SJCRH30 (cell line): ENCODE results near the gene NATD1. TPM values are rescaled to one million over a fixed set of nuclear protein-coding genes. Genes with fewer than 3 reads are reported as not detected.
"Not testable (repeated sequence)": the region's sequence is repeated elsewhere in the genome, so short reads cannot be mapped to it uniquely, and the experiment has no call there.

ENCODE experiments used
- DNase-seq, 2 experiments: peaks; one replicate each; pipeline ENCODE4 v3.0.0-alpha.2; 2015 to 2020
- H3K27ac ChIP-seq: fragments of 250-450 bp; sonication (Bioruptor Pico); 2 replicates; pipeline ENCODE4 v1.5.1; 2020; ENCODE audit warnings: mild to moderate bottlenecking, moderate library complexity
- H3K27me3 ChIP-seq: fragments of 250-450 bp; sonication (Bioruptor Pico); 2 replicates; pipeline ENCODE4 v1.5.1; 2020; ENCODE audit warnings: mild to moderate bottlenecking, moderate library complexity
- H3K36me3 ChIP-seq: fragments of 250-450 bp; sonication (Bioruptor Pico); 2 replicates; pipeline ENCODE4 v1.5.1; 2020; ENCODE audit warnings: mild to moderate bottlenecking, moderate library complexity
- H3K4me1 ChIP-seq: fragments of 250-450 bp; sonication (Bioruptor Pico); 2 replicates; pipeline ENCODE4 v1.5.1; 2020; ENCODE audit warnings: mild to moderate bottlenecking, moderate library complexity
- H3K4me3 ChIP-seq: fragments of 250-450 bp; sonication (Bioruptor Pico); 2 replicates; pipeline ENCODE4 v1.5.1; 2020; ENCODE audit warnings: mild to moderate bottlenecking, moderate library complexity
- H3K9me3 ChIP-seq: fragments of 250-450 bp; sonication (Bioruptor Pico); replicated peaks from 2 replicates; pipeline ENCODE4 v1.5.1; 2020; ENCODE audit warnings: mild to moderate bottlenecking, moderate library complexity
- total RNA-seq: library from RNA; depleted of rRNA; stranded (reverse); fragments of >200 nt; shearing (Covaris generic); gene quantifications from 2 replicates; pipeline ENCODE4 v1.2.3, GENCODE V29; 2014

The NATD1 gene
- total RNA-seq, 1 experiment from 2014 or later: 5.4 TPM

DNA sequence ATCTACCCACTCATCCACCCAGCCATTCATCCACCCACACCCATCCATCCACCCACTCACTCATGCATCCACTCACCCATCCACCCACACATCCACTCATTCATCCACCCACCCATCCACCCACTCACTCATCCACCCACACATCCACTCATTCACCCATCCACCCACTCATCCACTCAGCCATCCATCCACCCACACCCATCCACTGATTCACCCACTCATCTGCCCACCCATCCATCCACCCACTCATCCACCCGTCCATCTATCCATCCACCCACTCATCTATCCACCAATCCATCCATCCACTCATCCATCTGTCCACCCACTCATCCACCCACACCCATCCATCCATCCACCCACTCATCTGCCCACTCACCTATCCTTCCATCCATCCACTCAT lies 17.3 kb downstream of the NATD1 start:
- DNase-seq: no peak
- H3K4me1 ChIP-seq: no peaks in the 10 kb centered on the region
- H3K4me3 ChIP-seq: no peak overlapping the region
- H3K27me3 ChIP-seq: no peaks in the 10 kb centered on the region
- peaks cover 7% of the 10 kb centered on the region; the same call in 1 of the 2 replicates for H3K9me3 ChIP-seq
- no peak overlapping the region for H3K27ac ChIP-seq
- H3K36me3 ChIP-seq: no peaks in the 10 kb centered on the region

DNA sequence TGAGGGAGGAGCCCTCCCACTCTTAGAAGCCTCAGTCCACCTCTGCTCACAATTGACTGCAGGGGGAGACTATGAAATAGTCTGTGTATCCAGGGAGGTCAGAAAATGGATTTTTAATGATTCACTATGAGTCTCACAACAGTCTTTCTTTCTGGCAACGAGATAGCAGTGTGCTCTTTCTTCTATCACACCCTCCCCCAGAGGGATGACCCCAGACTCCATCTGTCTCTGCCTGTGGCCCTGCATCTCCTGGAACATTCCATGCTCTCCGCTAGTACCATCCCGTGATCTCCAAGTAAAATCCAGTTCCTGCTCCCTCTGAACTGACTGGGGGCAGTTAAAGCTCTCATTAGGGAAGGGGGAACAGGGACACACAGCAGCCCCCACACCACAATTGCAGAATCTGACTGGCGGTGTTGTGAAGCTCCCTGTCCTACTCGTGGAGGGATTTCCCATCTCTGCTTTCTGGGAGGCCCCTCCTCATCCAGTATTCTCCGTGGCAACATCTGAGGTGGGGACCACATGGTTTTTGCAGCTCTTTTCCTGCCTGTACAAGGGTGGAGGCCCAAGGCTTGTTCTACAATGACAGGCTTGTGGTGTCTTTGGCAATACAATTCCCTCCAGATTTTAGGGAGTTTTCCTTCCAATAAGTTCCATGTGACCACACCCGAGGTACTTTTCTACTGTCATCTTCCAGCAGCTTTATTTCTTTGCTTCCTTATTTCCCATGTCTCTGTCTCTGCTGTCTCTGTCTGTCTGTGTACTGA lies 19.4 kb downstream of the NATD1 start:
- no peaks in the 10 kb centered on the region for H3K36me3 ChIP-seq
- DNase-seq: no peak
- H3K9me3 ChIP-seq: peaks cover 7% of the 10 kb centered on the region; the same call in 1 of the 2 replicates
- H3K4me1 ChIP-seq: no peaks in the 10 kb centered on the region
- H3K27me3 ChIP-seq: no peaks in the 10 kb centered on the region
- no peak overlapping the region for H3K27ac ChIP-seq
- H3K4me3 ChIP-seq: no peak overlapping the region

DNA sequence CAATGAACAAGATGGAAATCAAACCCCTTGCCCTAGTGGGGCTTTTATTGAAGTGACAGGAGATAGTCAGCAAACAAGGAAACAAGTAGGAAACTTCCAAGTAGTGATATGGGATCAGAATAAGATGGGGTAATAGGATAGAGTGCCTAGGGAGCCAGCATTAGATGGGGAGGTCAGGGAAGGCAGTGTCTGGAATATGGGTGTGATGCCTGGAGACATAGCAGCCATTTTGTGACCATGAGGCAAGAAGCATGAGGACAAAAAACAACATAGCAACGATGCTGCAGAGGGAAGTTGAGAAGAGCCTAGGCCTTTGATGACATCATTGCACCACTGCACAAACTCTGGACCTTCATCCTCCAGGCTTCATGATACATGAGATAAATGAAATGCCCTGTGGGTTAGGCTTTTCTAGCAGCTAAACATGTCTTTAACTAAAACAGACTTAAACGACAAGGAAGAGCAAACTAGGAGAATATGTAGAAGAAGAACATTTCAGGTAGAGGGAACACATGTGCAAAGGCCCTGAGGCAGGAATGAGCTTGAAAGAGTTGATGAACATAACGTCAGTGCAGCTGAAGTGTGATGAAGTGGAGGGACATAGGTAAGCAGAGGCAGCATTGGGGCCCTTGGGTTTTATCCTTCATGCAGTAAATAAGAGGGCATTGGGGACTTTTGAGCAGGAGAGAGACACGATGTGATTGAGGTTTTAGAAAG lies 21.0 kb downstream of the NATD1 start:
- Histone ChIP-seq H3K4me1 (no peaks in the 10 kb centered on the region), H3K27ac (no peak overlapping the region), H3K27me3 (no peaks in the 10 kb centered on the region), H3K36me3 (no peaks in the 10 kb centered on the region), H3K9me3 (peaks cover 7% of the 10 kb centered on the region; the same call in 1 of the 2 replicates), H3K4me3 (no peak overlapping the region)
- no peak for DNase-seq

DNA sequence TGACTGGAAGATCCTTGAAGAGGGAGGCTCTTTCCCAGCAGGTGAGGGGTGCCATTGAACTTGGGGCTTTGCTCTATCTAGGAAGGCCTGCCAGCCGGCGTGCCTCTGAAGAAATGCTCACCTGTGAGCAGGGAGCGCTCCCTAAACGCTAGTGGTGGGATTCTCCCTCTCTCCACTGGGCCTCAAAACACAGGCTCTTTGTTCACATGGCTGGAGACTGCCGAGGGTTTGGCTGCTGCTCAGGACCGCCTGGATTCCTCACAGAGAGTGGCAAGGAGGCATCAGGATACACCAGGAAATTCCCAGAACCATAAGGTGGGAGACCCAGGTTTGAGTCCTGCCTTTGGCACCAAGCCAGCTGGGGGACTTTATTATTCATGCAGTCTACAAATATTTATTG lies 21.7 kb downstream of the NATD1 start:
- no peak for DNase-seq

DNA sequence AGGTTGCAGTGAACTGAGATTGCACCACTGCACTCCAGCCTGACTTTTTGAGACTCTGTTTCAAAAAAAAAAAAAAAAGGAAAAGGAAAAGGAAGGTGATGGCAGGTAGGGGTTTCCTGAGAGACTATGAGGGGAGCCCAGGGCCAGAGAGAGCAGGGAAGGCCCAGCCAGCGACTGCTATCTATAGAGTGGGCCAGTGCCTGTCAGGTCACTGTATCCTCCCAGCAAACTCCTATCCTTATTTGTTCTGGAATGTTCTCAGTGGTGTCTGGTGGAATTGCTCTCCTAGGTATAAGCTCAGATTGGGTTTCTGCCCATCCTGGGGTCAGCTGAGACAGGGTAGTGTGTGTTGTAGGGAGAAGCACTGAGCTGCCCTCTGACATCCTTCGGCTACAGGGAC lies 24.4 kb downstream of the NATD1 start:
- no peak overlapping the region for H3K4me3 ChIP-seq
- H3K27me3 ChIP-seq: no peaks in the 10 kb centered on the region
- H3K4me1 ChIP-seq: no peaks in the 10 kb centered on the region
- H3K36me3 ChIP-seq: no peaks in the 10 kb centered on the region
- DNase-seq: no peak
- no peak overlapping the region for H3K27ac ChIP-seq
- H3K9me3 ChIP-seq: peaks cover 7% of the 10 kb centered on the region; the same call in 1 of the 2 replicates

More for the DNA sequence above, 21.7 kb downstream of the NATD1 start:
- Histone ChIP-seq H3K36me3 (no peaks in the 10 kb centered on the region), H3K9me3 (peaks cover 7% of the 10 kb centered on the region; the same call in 1 of the 2 replicates), H3K27ac (no peak overlapping the region), H3K27me3 (no peaks in the 10 kb centered on the region), H3K4me1 (no peaks in the 10 kb centered on the region), H3K4me3 (no peak overlapping the region)

DNA sequence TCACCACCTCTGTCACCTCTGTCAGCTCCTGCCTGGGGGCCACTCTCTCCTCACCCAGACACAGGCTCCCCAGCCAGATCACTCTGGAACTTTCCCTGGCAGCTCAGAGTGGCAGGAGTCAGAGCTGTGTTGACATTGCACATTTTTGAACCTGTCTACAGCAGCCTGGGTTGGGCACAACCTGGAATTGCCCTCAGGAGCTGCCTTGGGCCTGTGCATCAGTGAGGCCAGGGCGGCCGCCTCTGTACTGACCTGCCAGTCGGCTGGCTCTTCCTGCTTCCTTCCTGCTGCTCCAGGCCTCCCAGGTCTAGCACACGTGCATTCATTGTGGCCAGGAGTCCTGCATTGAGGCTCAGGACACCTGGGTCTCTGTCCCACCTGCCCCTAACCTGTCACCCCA lies 25.1 kb downstream of the NATD1 start:
- H3K27ac ChIP-seq: no peak overlapping the region
- no peak overlapping the region for H3K4me3 ChIP-seq
- H3K27me3 ChIP-seq: no peaks in the 10 kb centered on the region
- H3K9me3 ChIP-seq: peaks cover 7% of the 10 kb centered on the region; the same call in 1 of the 2 replicates
- no peak for DNase-seq
- H3K36me3 ChIP-seq: no peaks in the 10 kb centered on the region
- no peaks in the 10 kb centered on the region for H3K4me1 ChIP-seq

DNA sequence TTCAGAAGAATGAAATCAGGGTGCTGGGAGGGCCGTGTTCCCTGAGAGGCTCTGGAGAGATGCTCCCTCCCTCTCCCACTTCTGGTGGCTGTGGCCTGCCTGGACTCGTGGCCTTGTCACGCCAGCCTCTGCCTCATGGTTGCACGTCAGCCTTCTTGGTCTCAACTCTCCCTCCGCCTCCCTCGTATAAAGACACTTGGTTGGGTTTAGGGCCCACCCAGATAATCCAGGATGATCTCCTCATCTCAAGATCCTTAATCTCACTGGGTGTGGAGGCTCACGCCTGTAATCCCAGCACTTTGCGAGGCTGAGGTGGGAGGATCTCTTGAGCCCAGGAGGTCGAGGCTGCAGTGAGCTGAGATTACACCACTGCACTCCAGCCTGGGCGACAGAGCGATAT lies 25.9 kb downstream of the NATD1 start:
- not testable (repeated sequence) for H3K27ac ChIP-seq, H3K27me3 ChIP-seq, H3K36me3 ChIP-seq, H3K9me3 ChIP-seq, H3K4me3 ChIP-seq, H3K4me1 ChIP-seq, DNase-seq

DNA sequence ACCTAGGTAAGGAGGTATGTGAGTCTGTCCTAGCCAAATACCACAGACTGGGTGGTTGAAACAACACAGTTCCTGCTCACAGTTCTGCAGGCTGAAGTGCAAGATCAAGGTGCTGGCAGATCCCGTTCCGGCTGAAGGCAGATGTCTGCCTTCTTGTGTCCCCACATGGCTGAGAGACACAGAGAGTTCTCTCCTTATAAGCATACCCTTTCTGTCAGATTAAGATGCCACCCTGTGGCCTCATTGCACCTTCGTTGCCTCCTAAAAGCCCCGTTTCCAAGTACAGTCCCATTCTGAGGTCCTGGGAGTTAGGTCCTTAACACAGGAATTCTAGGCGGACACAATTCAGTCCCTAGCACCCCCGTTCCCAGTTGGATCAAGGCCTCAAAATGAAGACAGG lies 30.1 kb downstream of the NATD1 start:
- Histone ChIP-seq H3K27ac (no peak overlapping the region), H3K27me3 (no peaks in the 10 kb centered on the region)

DNA sequence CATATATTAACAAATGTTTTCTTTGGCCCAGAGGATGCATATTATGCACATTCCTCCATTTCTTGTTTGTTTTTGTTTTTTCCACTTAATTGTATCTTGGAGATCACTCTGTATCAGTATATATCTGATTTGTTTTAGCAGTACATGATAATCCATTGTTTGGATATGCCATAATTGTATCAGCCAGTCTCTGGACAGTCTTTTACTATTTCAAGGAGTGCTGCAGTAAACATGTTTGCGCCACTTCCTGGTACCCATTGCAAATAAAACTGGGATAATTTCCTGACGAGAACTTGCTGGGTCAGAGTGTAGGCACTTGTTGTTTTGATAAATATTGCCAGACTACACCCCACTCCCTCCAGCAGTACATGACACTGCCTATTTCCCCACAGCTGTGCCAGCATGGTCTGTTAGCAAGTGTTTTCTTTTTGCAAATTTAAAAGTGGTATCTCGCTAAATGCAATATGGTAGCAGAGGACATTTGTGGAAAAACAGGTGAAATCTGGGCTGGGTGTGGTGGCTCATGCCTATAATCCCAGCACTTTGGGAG lies 34.3 kb downstream of the NATD1 start:
- DNase-seq: no peak
- Histone ChIP-seq H3K27me3 (no peaks in the 10 kb centered on the region), H3K4me3 (no peak overlapping the region), H3K4me1 (peaks cover 2% of the 10 kb centered on the region; the same call in 1 of the 2 replicates), H3K9me3 (no peaks in the 10 kb centered on the region; the same call in 1 of the 2 replicates), H3K36me3 (peaks cover 26% of the 10 kb centered on the region), H3K27ac (no peak overlapping the region)

More for the DNA sequence above, 30.1 kb downstream of the NATD1 start:
- no peak overlapping the region for H3K4me3 ChIP-seq
- peaks cover 26% of the 10 kb centered on the region for H3K36me3 ChIP-seq
- H3K4me1 ChIP-seq: no peaks in the 10 kb centered on the region
- DNase-seq: no peak
- no peaks in the 10 kb centered on the region; the same call in 1 of the 2 replicates for H3K9me3 ChIP-seq

DNA sequence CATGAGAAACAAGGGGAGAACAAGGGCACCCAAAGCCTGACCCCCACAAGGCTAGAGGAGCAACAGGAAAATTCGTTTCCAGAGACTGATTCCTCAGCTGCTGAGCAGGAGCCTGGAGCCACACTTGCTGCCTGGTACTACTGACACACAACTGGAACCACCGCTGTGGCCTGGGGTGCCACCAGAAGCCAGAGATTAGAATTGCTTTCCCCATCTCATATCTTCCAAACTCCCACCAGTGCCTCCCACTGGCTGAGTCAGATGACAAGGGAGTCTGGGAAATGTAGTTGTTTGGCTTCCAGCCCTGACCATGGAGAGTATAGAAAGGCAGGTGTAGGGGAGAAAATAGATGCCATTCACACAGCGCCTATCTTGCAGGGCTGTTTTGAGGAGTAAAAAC lies 35.1 kb downstream of the NATD1 start:
- H3K9me3 ChIP-seq: no peaks in the 10 kb centered on the region; the same call in 1 of the 2 replicates
- no peak overlapping the region for H3K27ac ChIP-seq
- peaks cover 2% of the 10 kb centered on the region for H3K4me1 ChIP-seq
- no peaks in the 10 kb centered on the region for H3K27me3 ChIP-seq
- peak in 1 of 2 experiments; percentile 65 for DNase-seq
- H3K36me3 ChIP-seq: peaks cover 26% of the 10 kb centered on the region
- no peak overlapping the region for H3K4me3 ChIP-seq

DNA sequence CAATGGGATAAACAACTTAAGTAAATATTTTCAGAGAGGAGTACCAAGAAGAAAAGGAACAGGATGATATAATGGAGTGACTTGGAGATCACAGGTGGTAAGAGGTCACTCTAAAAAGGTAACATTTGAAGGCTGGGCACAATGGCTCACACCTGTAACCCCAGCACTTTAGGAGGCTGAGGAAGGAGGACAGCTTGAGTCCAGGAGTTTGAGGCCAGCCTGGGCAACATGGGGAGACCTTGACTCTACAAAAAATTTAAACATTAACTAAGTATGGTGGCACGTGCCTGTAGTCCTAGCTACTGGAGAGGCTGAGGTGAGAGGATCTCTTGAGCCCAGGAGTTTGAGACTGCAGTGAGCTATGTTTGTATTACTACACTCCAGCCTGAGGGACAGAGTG lies 35.9 kb downstream of the NATD1 start:
- DNase-seq: no peak
- Histone ChIP-seq H3K4me1 (peaks cover 8% of the 10 kb centered on the region), H3K9me3 (no peaks in the 10 kb centered on the region; the same call in 1 of the 2 replicates), H3K4me3 (no peak overlapping the region), H3K27ac (no peak overlapping the region), H3K27me3 (no peaks in the 10 kb centered on the region), H3K36me3 (peaks cover 23% of the 10 kb centered on the region)

DNA sequence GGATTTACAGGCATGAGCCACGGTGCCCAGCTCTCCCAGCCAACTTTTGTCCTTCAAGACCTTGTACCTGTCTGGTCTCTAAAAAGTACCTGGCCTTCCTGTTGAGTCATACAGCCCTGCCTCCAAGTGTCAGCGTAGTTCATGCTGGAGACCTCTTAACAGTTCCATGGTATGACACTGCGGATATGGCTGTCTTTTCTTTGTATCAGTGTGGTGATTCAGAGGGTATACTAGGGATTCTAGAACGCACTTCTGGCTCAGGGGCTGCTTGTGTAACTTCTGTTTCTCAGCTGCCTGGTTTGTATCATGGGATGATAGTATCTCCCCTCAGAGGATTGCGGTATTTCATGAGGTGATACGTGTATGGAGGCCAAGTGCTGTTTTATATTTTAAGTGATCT lies 37.3 kb downstream of the NATD1 start:
- H3K4me1 ChIP-seq: peaks cover 11% of the 10 kb centered on the region

DNA sequence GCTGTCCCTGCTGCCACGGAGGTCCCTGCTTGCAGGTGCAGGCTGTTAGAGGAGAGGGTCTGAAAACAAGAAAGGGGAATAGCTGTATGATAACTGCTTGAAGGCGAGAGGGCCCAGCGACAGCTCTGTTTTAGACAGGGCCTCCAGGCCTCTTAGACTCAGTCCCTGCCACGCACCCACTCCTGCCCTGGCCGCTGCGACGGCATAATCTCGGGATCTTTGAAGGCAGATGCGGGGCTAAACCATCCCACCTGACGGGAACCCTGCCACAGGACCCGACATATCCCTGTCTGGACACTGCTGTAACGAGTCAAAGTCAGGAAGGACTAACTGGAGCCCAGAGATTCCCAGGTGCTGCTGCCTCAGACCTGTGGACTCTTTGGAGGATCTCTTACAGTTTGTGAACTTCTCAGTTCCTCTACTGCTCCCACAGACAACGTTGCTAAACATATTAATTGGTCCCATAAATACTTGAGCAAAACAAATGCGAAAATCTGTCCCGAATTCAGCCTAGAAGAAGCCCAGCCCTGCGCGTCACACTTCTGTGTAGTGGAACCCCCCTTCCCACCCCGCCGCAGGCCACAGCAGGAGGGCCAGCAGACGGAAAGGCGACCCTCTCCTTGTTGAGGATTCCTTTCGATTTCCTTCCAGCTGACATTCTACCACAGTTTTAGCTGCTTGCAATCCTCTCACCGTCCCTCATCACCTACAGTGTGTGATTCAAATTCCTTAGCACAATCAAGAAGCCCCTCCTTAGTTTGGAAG lies 38.3 kb downstream of the NATD1 start:
- DNase-seq: peak; percentile 49 to 56
- H3K4me3 ChIP-seq: peak overlapping the region; percentile 93
- no peaks in the 10 kb centered on the region for H3K27me3 ChIP-seq
- H3K27ac ChIP-seq: peak overlapping the region; percentile 91
- H3K36me3 ChIP-seq: peaks cover 16% of the 10 kb centered on the region
- H3K9me3 ChIP-seq: no peaks in the 10 kb centered on the region
- peaks cover 11% of the 10 kb centered on the region for H3K4me1 ChIP-seq

More for the DNA sequence above, 37.3 kb downstream of the NATD1 start:
- no peak overlapping the region for H3K4me3 ChIP-seq
- no peaks in the 10 kb centered on the region for H3K27me3 ChIP-seq
- no peaks in the 10 kb centered on the region; the same call in 1 of the 2 replicates for H3K9me3 ChIP-seq
- H3K27ac ChIP-seq: no peak overlapping the region
- no peak for DNase-seq
- H3K36me3 ChIP-seq: peaks cover 15% of the 10 kb centered on the region

DNA sequence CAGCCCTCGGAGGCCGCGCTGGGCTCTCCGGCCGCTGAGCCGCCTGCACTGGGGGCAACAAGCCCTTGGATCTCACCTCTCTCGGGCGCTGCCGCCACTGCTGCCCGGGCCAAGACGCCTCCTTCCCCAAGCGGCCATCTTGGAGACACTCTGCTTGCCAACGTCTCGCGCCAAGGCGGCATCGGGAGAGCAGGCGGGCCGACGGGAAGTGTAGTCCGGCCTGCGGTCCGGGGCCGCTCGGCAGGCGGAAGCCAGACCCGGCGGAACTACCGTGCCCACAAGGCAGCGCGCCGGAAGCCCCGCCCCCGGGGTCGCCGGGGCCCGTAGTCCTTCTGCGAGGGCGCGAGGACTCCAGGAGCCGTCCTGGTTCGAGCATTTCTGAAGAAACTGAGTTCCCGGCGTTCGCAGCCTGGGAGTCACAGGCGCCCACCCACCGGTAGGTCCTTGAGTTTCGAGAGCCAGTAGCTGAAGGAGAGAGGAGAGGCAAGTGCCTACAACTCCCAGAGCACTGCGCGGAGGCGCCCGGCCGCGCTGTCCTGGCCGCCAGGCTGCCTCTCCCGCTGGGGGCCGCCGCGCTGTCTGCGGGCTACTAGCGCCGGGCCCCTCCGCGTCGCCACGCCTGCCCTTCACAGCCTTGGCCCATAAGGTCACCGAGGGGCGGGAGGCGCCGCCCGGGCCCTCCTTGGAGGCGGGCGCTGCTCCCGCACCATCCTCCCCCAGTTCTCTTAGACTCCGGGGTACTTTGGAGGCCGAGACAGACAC lies 39.0 kb downstream of the NATD1 start, which contains the start of gene TMEM11:
Gene TMEM11 (minus strand): TSS at position 147 of the 762 bp plus-strand sequence. CDS start 9 bp downstream, at position 138.
- H3K4me3 ChIP-seq: peak within 1 kb of the TSS; percentile 93
- peaks cover 11% of the 10 kb centered on the region for H3K4me1 ChIP-seq
- peak within 1 kb of the TSS; percentile 91 for H3K27ac ChIP-seq
- peak; percentile 100 for DNase-seq
- no peaks in the 10 kb centered on the region for H3K27me3 ChIP-seq
- H3K9me3 ChIP-seq: no peaks in the 10 kb centered on the region
- H3K36me3 ChIP-seq: peaks cover 22% of the 10 kb centered on the region
